ENCODE results near the gene EDEM1.

DNA sequence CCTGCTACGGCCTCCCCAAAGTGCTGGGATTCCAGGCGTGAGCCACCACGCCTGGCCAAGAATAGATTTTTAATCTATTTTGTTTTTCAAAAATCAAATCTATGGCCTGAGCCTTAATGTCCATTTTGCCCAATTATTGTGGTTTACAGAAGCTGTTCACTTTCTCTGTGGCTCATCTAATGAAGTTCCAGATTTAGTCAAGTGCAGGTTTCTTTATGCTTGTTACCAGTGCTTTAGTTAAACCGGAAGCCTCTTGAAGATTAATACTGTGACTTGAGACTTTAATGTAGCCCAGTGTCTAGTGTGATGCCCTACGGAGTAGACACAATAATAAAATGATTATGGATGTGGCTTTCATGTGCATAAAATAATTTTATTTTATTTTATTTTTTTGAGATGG lies 16.5 kb upstream of the EDEM1 start:
- TF ChIP-seq CTCF (IDR thresholded peaks at IDR 0.05) (no peak), POLR2AphosphoS5 (IDR thresholded peaks at IDR 0.05) (no peak), POLR2A (IDR thresholded peaks at IDR 0.05) (no peak)
